Lower leg skin (tissue), 3 donors: ENCODE measurements around the gene PLXNC1.

ENCODE experiments used
- CTCF ChIP-seq, 3 donors: fragments of 450-650 bp; IDR thresholded peaks; one replicate each; pipeline ENCODE4 v1.5.1; 2016; ENCODE audit warnings: antibody characterized with exemption in 3 of 3, mild to moderate bottlenecking in 3 of 3, moderate library complexity in 2 of 3
- POLR2A ChIP-seq, 2 donors: fragments of 450-650 bp; IDR thresholded peaks; one replicate each; pipeline ENCODE4 v1.6.1; 2016 to 2017; ENCODE audit warnings: antibody characterized with exemption in 2 of 2, mild to moderate bottlenecking in 1 of 2, moderate library complexity in 1 of 2

- no peak for TF ChIP-seq POLR2A (IDR thresholded peaks at IDR 0.05)
- TF ChIP-seq CTCF (IDR thresholded peaks at IDR 0.05) = no peak
Measured at GRCh38 chr12:94255006-94255405, 106.6 kb downstream of the PLXNC1 start.
